Tibial nerve (tissue), 4 donors: ENCODE results near the gene ATF4. TPM values are rescaled to one million over a fixed set of nuclear protein-coding genes. Genes with fewer than 3 reads are reported as not detected.

Source experiments
- DNase-seq, 2 donors: peaks; one replicate each; pipeline ENCODE4 v3.0.0-alpha.2; 2019; ENCODE audit warnings: low spot score in 2 of 2
- H3K27ac ChIP-seq, 4 donors: fragments of 200-600 bp; sonication (generic) in 3 of 4; one replicate each; pipeline ENCODE4 v1.5.1; 2017 to 2019; ENCODE audit warnings: mild to moderate bottlenecking in 1 of 4
- H3K27me3 ChIP-seq, 2 donors: fragments of 200-600 bp; sonication (generic) in 1 of 2; one replicate each; pipeline versions ENCODE4 v1.5.1 to v1.6.0; 2017 to 2019
- H3K36me3 ChIP-seq, 3 donors: fragments of 200-600 bp; sonication (generic); one replicate each; pipeline ENCODE4 v1.5.1; 2018 to 2019
- H3K4me1 ChIP-seq, 4 donors: fragments of 200-600 bp; sonication (generic) in 3 of 4; one replicate each; pipeline ENCODE4 v1.5.1; 2017 to 2019
- H3K4me3 ChIP-seq, 4 donors: fragments of 200-600 bp; sonication (generic) in 3 of 4; one replicate each; pipeline ENCODE4 v1.5.1; 2017 to 2019; ENCODE audit warnings: mild to moderate bottlenecking in 1 of 4, moderate library complexity in 1 of 4
- H3K9me3 ChIP-seq, 4 donors: fragments of 200-600 bp; sonication (generic) in 3 of 4; one replicate each; pipeline ENCODE4 v1.5.1; 2017 to 2019
- EP300 ChIP-seq, 2 donors: sonication (generic); formaldehyde crosslinking; IDR thresholded peaks; one replicate each; pipeline ENCODE4 v1.6.1; 2017; ENCODE audit warnings: antibody characterized with exemption in 2 of 2, mild to moderate bottlenecking in 1 of 2
- POLR2A ChIP-seq, 2 donors: fragments of 450-650 bp; IDR thresholded peaks; one replicate each; pipeline ENCODE4 v1.6.1; 2017; ENCODE audit warnings: antibody characterized with exemption in 2 of 2, mild to moderate bottlenecking in 2 of 2, moderate library complexity in 2 of 2
- whole genome bisulfite sequencing, 2 donors: methylation state at CpG; one replicate each; pipeline ENCODE4 v1.1.5; 2018; 5-methylcytosine and 5-hydroxymethylcytosine counted together
- total RNA-seq, 4 donors: library from RNA; depleted of rRNA; stranded (reverse); fragments of >200 nt; gene quantifications; one replicate each; pipeline ENCODE4 v1.1.0, GENCODE V29; 2016
- TF ChIP-seq, protein P1 (sequence below), 5 experiments: fragments of 200-600 bp in 3 of 5; fragments of 450-650 bp in 2 of 5; sonication (generic) in 3 of 5; IDR thresholded peaks; one replicate each; pipeline ENCODE4 v1.5.1; 2016 to 2019; ENCODE audit warnings: antibody characterized with exemption in 5 of 5, mild to moderate bottlenecking in 3 of 5, moderate library complexity in 2 of 5

Gene ATF4
- total RNA-seq, 4 donors from 2014 or later = 347 to 405 (median 390) TPM

DNA sequence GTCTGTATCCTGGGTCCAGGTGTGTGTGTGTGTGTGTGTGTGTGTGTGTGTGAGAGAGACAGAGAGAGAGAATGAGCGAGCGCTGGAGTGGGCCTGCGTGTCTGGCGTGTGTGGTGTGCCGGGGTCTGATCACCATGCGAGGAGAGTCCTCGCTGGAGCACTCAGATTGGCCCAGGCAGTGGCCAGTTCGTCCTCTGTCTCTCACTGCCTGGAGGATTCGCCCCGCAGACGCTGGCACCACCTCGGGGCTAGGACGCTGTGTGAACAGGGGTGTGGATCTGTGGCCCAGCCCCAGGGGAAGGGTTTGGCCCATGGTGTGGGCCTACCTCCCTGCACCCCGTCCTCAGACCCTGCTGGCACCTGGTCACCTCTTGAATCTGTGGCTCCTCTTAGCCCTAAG is 38.6 kb downstream of the ATF4 start:
- Histone ChIP-seq H3K9me3 (no peaks in the 10 kb centered on the region), H3K27me3 (peaks cover 0 to 45% of the 10 kb centered on the region in 2 donors)

GRCh38 chr22:39559456-39560105 is 39.2 kb downstream of the ATF4 start:
- peaks cover 0 to 45% of the 10 kb centered on the region in 2 donors for H3K27me3 ChIP-seq
- 40 to 44% methylated on average over 11 of the region's 11 CpGs for WGBS, 2 donors
- no peak overlapping the region for H3K27ac ChIP-seq
- DNase-seq = no peak
- H3K4me3 ChIP-seq = no peak overlapping the region
- peaks cover 0 to 27% (median 9%) of the 10 kb centered on the region in 4 donors for H3K4me1 ChIP-seq
- no peaks in the 10 kb centered on the region for H3K36me3 ChIP-seq
- no peak for TF ChIP-seq EP300 (IDR thresholded peaks at IDR 0.05)
- TF ChIP-seq, protein P1, sequence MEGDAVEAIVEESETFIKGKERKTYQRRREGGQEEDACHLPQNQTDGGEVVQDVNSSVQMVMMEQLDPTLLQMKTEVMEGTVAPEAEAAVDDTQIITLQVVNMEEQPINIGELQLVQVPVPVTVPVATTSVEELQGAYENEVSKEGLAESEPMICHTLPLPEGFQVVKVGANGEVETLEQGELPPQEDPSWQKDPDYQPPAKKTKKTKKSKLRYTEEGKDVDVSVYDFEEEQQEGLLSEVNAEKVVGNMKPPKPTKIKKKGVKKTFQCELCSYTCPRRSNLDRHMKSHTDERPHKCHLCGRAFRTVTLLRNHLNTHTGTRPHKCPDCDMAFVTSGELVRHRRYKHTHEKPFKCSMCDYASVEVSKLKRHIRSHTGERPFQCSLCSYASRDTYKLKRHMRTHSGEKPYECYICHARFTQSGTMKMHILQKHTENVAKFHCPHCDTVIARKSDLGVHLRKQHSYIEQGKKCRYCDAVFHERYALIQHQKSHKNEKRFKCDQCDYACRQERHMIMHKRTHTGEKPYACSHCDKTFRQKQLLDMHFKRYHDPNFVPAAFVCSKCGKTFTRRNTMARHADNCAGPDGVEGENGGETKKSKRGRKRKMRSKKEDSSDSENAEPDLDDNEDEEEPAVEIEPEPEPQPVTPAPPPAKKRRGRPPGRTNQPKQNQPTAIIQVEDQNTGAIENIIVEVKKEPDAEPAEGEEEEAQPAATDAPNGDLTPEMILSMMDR (IDR thresholded peaks at IDR 0.05) = peak in 3 of 5 experiments; percentile 3 to 27 (median 13)
- H3K9me3 ChIP-seq = no peaks in the 10 kb centered on the region

More for the DNA sequence above, 38.6 kb downstream of the ATF4 start:
- H3K4me3 ChIP-seq = no peak overlapping the region
- H3K27ac ChIP-seq = no peak overlapping the region
- TF ChIP-seq POLR2A (IDR thresholded peaks at IDR 0.05) = no peak
- TF ChIP-seq EP300 (IDR thresholded peaks at IDR 0.05) = no peak
- TF ChIP-seq, protein P1 (IDR thresholded peaks at IDR 0.05) = no peak
- H3K4me1 ChIP-seq = peaks cover 0 to 27% (median 9%) of the 10 kb centered on the region in 4 donors
- DNase-seq = no peak
- WGBS, 2 donors = 82 to 87% methylated on average over 13 to 14 of the region's 14 CpGs
- H3K36me3 ChIP-seq = no peaks in the 10 kb centered on the region

GRCh38 chr22:39560127-39560526 is 39.8 kb downstream of the ATF4 start:
- 56 to 57% methylated on average over 6 of the region's 6 CpGs for WGBS, 2 donors
- H3K9me3 ChIP-seq = no peaks in the 10 kb centered on the region
- H3K36me3 ChIP-seq = no peaks in the 10 kb centered on the region
- H3K27ac ChIP-seq = no peak overlapping the region
- no peak overlapping the region for H3K4me3 ChIP-seq
- TF ChIP-seq EP300 (IDR thresholded peaks at IDR 0.05) = no peak
- no peak for TF ChIP-seq POLR2A (IDR thresholded peaks at IDR 0.05)
- TF ChIP-seq, protein P1 (IDR thresholded peaks at IDR 0.05) = no peak
- H3K4me1 ChIP-seq = peaks cover 0 to 27% (median 9%) of the 10 kb centered on the region in 4 donors
- H3K27me3 ChIP-seq = peaks cover 0 to 45% of the 10 kb centered on the region in 2 donors
- no peak for DNase-seq

DNA sequence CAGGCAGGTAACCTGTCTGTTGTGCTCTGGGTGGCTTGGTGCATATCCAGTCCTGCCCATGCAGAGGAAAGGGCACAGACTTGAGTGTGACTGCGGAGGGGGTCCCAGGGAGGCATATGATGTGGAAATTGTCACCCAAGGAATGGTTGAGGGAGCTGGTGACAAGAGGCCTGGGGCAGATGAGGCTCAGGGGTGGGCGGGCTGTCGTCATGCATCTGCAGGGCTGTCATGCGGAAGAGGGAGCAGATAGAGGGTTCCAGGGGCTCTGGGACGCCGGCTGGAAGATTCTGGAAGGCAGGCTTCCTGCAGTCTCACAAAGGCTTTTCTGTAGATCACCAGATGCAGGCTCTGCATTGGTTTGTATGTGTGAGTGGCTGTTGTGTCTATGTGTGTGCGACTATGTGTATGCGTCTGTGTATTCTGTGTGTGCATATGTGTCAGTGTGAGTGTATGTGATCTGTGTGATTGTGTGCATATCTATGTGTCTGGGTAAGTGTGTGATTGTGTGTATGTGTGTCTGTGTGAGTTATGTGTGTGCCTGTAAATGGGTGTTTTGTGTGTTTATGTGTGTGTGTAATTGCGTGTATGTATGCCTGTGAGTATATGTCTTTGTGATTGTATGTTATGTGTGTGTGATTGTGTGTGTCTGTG is 42.6 kb downstream of the ATF4 start:
- no peak for DNase-seq
- Histone ChIP-seq H3K4me3 (no peak overlapping the region), H3K27me3 (peaks cover 0 to 28% of the 10 kb centered on the region in 2 donors), H3K9me3 (no peaks in the 10 kb centered on the region), H3K36me3 (no peaks in the 10 kb centered on the region), H3K4me1 (peaks cover 0 to 19% (median 6%) of the 10 kb centered on the region in 4 donors), H3K27ac (no peak overlapping the region)
- TF ChIP-seq, protein P1 (IDR thresholded peaks at IDR 0.05) = no peak
- TF ChIP-seq POLR2A (IDR thresholded peaks at IDR 0.05) (no peak), EP300 (IDR thresholded peaks at IDR 0.05) (no peak)
- WGBS, 2 donors = 73 to 74% methylated on average over 9 of the region's 9 CpGs
